KOPT-K1 (cell line): ENCODE measurements around the gene GJA4.
"Not testable (repeated sequence)": the region's sequence is repeated elsewhere in the genome, so short reads cannot be mapped to it uniquely, and the experiment has no call there.

Experiments used
- H3K27ac ChIP-seq: fragments of 200-600 bp; sonication (generic); 2 replicates; pipeline ENCODE4 v1.5.1; 2016; ENCODE audit warnings: antibody characterized with exemption, mild to moderate bottlenecking, low read depth, low read length; ENCODE audit not compliant: poor library complexity, severe bottlenecking
- H3K36me3 ChIP-seq: fragments of 200-600 bp; sonication (generic); 2 replicates; pipeline ENCODE4 v1.5.1; 2017; ENCODE audit warnings: antibody characterized with exemption, mild to moderate bottlenecking, low read length, moderate library complexity; ENCODE audit not compliant: insufficient read depth
- H3K9me3 ChIP-seq: fragments of 200-600 bp; sonication (generic); 2 replicates; pipeline ENCODE4 v1.5.1; 2017; ENCODE audit warnings: antibody characterized with exemption, low read length, mild to moderate bottlenecking; ENCODE audit not compliant: insufficient read depth, poor library complexity, severe bottlenecking

GJA4 gene

GRCh38 chr1:34759503-34760357, 33.1 kb upstream of the GJA4 start, which contains the start of gene GJB4:
GJB4 (plus strand) TSS chr1:34759740; CDS start chr1:34761255, 1,515 bp downstream.
- Histone ChIP-seq H3K36me3 (no peaks in the 10 kb centered on the region), H3K27ac (no peak within 1 kb of the TSS), H3K9me3 (no peaks in the 10 kb centered on the region)

GRCh38 chr1:34761176-34761761, 31.5 kb upstream of the GJA4 start:
- Histone ChIP-seq H3K27ac (no peak overlapping the region), H3K9me3 (no peaks in the 10 kb centered on the region), H3K36me3 (no peaks in the 10 kb centered on the region)

- H3K9me3 ChIP-seq, result no peaks in the 10 kb centered on the region
- H3K36me3 ChIP-seq, result no peaks in the 10 kb centered on the region
- no peak overlapping the region for H3K27ac ChIP-seq
Measured at GRCh38 chr1:34761776-34762307, 31.0 kb upstream of the GJA4 start.

GRCh38 chr1:34762474-34763141, 30.2 kb upstream of the GJA4 start:
- Histone ChIP-seq H3K36me3 (no peaks in the 10 kb centered on the region), H3K9me3 (no peaks in the 10 kb centered on the region), H3K27ac (no peak overlapping the region)

GRCh38 chr1:34763142-34763781, 29.5 kb upstream of the GJA4 start:
- Histone ChIP-seq H3K27ac (no peak overlapping the region), H3K36me3 (no peaks in the 10 kb centered on the region), H3K9me3 (no peaks in the 10 kb centered on the region)

GRCh38 chr1:34768856-34769255, 23.9 kb upstream of the GJA4 start:
- no peaks in the 10 kb centered on the region for H3K9me3 ChIP-seq
- no peaks in the 10 kb centered on the region for H3K36me3 ChIP-seq
- no peak overlapping the region for H3K27ac ChIP-seq

GRCh38 chr1:34770891-34771504, 21.8 kb upstream of the GJA4 start:
- no peaks in the 10 kb centered on the region for H3K36me3 ChIP-seq
- H3K27ac ChIP-seq, result no peak overlapping the region
- no peaks in the 10 kb centered on the region for H3K9me3 ChIP-seq

GRCh38 chr1:34771573-34772371, 21.0 kb upstream of the GJA4 start:
- Histone ChIP-seq H3K36me3 (no peaks in the 10 kb centered on the region), H3K27ac (no peak overlapping the region), H3K9me3 (no peaks in the 10 kb centered on the region)

GRCh38 chr1:34773114-34773513, 19.7 kb upstream of the GJA4 start:
- not testable (repeated sequence) for H3K36me3 ChIP-seq, H3K9me3 ChIP-seq

GRCh38 chr1:34774957-34775356, 17.8 kb upstream of the GJA4 start:
- Histone ChIP-seq H3K36me3 (no peaks in the 10 kb centered on the region), H3K27ac (no peak overlapping the region), H3K9me3 (no peaks in the 10 kb centered on the region)

More at GRCh38 chr1:34773114-34773513, 19.7 kb upstream of the GJA4 start:
- H3K27ac ChIP-seq, result not testable (repeated sequence)

- H3K27ac ChIP-seq, result no peak overlapping the region
- H3K36me3 ChIP-seq, result no peaks in the 10 kb centered on the region
Measured at GRCh38 chr1:34776911-34777310, 15.9 kb upstream of the GJA4 start.

GRCh38 chr1:34777519-34778321, 15.1 kb upstream of the GJA4 start:
- Histone ChIP-seq H3K27ac (no peak overlapping the region), H3K36me3 (no peaks in the 10 kb centered on the region), H3K9me3 (no peaks in the 10 kb centered on the region)

More at GRCh38 chr1:34776911-34777310, 15.9 kb upstream of the GJA4 start:
- H3K9me3 ChIP-seq, result no peaks in the 10 kb centered on the region

GRCh38 chr1:34778381-34778780, 14.4 kb upstream of the GJA4 start:
- no peak overlapping the region for H3K27ac ChIP-seq
- H3K9me3 ChIP-seq, result no peaks in the 10 kb centered on the region

More at GRCh38 chr1:34778381-34778780, 14.4 kb upstream of the GJA4 start:
- H3K36me3 ChIP-seq, result no peaks in the 10 kb centered on the region
